ENCODE measurements around the gene DIAPH2. TPM values are rescaled to one million over a fixed set of nuclear protein-coding genes. Genes with fewer than 3 reads are reported as not detected.

Gene DIAPH2
- polyA plus RNA-seq, 1 experiment: 10.6 TPM

DNA sequence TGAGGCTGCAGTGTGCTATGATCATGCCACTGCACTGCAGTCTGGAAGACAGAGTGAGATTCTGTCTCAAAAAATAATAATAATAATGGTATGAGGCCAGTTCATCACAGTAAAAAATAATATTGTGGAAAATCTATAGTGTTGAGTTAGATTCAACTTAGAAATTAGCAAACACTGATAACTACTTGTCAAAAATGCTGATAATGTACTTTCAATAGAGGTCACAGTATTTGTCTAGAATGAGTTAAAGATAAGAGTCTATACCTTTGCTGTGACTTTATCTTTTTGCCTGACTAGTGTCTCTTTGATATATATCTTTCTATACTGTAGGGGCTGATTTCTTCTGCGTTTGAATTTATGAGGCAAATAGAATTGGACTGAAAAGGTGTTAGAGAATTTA lies 629.7 kb downstream of the DIAPH2 start:
- no peaks in the 10 kb centered on the region for H3K9me3 ChIP-seq (ENCODE audit: control insufficient read depth, insufficient read depth, low read length)
- H3K27ac ChIP-seq (ENCODE audit: low read depth, low read length): no peak overlapping the region
- H3K27me3 ChIP-seq (ENCODE audit: control insufficient read depth, insufficient read depth, low read length): no peaks in the 10 kb centered on the region
- CTCF ChIA-PET: no interaction called here
- TF ChIP-seq, protein P1, sequence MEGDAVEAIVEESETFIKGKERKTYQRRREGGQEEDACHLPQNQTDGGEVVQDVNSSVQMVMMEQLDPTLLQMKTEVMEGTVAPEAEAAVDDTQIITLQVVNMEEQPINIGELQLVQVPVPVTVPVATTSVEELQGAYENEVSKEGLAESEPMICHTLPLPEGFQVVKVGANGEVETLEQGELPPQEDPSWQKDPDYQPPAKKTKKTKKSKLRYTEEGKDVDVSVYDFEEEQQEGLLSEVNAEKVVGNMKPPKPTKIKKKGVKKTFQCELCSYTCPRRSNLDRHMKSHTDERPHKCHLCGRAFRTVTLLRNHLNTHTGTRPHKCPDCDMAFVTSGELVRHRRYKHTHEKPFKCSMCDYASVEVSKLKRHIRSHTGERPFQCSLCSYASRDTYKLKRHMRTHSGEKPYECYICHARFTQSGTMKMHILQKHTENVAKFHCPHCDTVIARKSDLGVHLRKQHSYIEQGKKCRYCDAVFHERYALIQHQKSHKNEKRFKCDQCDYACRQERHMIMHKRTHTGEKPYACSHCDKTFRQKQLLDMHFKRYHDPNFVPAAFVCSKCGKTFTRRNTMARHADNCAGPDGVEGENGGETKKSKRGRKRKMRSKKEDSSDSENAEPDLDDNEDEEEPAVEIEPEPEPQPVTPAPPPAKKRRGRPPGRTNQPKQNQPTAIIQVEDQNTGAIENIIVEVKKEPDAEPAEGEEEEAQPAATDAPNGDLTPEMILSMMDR (IDR thresholded peaks at IDR 0.05; ENCODE audit: low read depth, low read length): no peak
- no peak for DNase-seq (ENCODE audit: low read depth, low spot score)
- POLR2A ChIA-PET: no interaction called here
- no peak overlapping the region for H3K4me3 ChIP-seq (ENCODE audit: low read depth, low read length)

DNA sequence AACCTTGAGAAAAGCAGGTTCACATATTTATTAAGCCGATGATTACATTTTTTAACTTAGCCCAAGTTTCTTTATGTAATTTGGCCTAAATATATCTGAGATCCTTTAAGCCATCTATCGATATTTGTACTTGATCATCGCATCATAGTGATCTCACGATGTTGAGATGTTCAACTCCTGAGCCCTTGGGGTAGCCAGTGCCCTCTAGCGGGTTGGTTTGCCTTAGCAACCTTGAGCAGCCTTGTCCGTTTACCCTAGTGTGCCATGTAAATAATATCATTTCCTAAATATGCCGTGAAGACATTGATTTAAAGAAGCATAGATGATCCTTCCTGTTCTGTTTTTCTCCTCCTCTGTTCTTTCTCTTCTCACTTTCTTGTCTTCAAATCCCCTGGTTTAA lies 631.3 kb downstream of the DIAPH2 start:
- H3K27ac ChIP-seq (ENCODE audit: low read depth, low read length): no peak overlapping the region
- ChIA-PET CTCF (no interaction called here), POLR2A (no interaction called here)
- no peaks in the 10 kb centered on the region for H3K27me3 ChIP-seq (ENCODE audit: control insufficient read depth, insufficient read depth, low read length)
- TF ChIP-seq, protein P1 (IDR thresholded peaks at IDR 0.05; ENCODE audit: low read depth, low read length): no peak
- no peak for DNase-seq (ENCODE audit: low read depth, low spot score)
- H3K9me3 ChIP-seq (ENCODE audit: control insufficient read depth, insufficient read depth, low read length): no peaks in the 10 kb centered on the region
- no peak overlapping the region for H3K4me3 ChIP-seq (ENCODE audit: low read depth, low read length)

DNA sequence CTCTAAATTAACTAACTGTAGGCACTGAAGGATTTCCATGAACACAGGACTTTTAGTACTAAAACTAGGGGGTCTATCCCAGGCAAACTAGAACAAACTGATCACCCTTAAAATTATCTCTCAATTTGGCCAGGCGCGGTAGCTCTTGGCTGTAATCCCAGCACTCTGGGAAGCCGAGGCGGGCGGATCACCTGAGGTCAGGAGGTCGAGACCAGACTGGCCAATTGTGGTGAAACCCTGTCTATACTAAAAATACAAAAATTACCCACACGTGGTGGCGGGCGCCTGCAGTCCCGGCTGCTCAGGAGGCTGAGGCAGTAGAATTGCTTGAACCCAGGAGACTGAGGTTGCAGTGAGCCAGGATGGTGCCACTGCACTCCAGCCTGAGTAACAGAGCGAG lies 635.7 kb downstream of the DIAPH2 start:
- H3K27ac ChIP-seq (ENCODE audit: low read depth, low read length): no peak overlapping the region
- CTCF ChIA-PET: no interaction called here
- POLR2A ChIA-PET: no interaction called here
- no peak for DNase-seq (ENCODE audit: low read depth, low spot score)
- no peaks in the 10 kb centered on the region for H3K9me3 ChIP-seq (ENCODE audit: control insufficient read depth, insufficient read depth, low read length)
- TF ChIP-seq, protein P1 (IDR thresholded peaks at IDR 0.05; ENCODE audit: low read depth, low read length): no peak
- H3K27me3 ChIP-seq (ENCODE audit: control insufficient read depth, insufficient read depth, low read length): no peaks in the 10 kb centered on the region
- H3K4me3 ChIP-seq (ENCODE audit: low read depth, low read length): no peak overlapping the region

GRCh38 chrX:97322401-97322800 lies 637.8 kb downstream of the DIAPH2 start:
- TF ChIP-seq, protein P1 (IDR thresholded peaks at IDR 0.05; ENCODE audit: low read depth, low read length): no peak
- H3K9me3 ChIP-seq (ENCODE audit: control insufficient read depth, insufficient read depth, low read length): no peaks in the 10 kb centered on the region
- no peak overlapping the region for H3K27ac ChIP-seq (ENCODE audit: low read depth, low read length)
- H3K4me3 ChIP-seq (ENCODE audit: low read depth, low read length): no peak overlapping the region
- no peak for DNase-seq (ENCODE audit: low read depth, low spot score)
- ChIA-PET POLR2A (no interaction called here), CTCF (no interaction called here)
- H3K27me3 ChIP-seq (ENCODE audit: control insufficient read depth, insufficient read depth, low read length): no peaks in the 10 kb centered on the region

DNA sequence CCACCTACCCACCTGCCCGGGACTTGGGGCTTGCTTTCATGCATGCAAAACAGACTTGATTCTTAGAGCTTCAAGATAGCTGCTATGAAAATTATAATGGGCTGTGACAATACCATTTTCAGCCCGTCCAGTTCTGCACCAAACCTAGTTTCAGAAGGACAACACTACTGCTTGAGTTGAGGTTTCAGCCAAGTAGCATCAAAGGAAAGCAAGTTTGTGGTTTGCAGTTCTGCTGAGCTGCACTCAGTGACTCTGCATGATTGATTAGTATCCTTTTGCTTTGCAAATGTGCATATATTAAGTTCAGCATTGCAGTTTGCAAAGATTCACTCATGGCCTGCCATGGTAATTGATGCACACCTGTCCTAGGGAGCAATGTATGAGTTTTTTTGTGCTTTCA lies 641.8 kb downstream of the DIAPH2 start:
- Histone ChIP-seq H3K9me3 (ENCODE audit: control insufficient read depth, insufficient read depth, low read length) (no peaks in the 10 kb centered on the region), H3K4me3 (ENCODE audit: low read depth, low read length) (no peak overlapping the region), H3K27me3 (ENCODE audit: control insufficient read depth, insufficient read depth, low read length) (no peaks in the 10 kb centered on the region), H3K27ac (ENCODE audit: low read depth, low read length) (no peak overlapping the region)
- ChIA-PET POLR2A (no interaction called here), CTCF (no interaction called here)
- no peak for DNase-seq (ENCODE audit: low read depth, low spot score)
- TF ChIP-seq, protein P1 (IDR thresholded peaks at IDR 0.05; ENCODE audit: low read depth, low read length): no peak
